Esophagus muscularis mucosa (tissue), 4 donors: ENCODE measurements around the gene CHMP6. TPM values are rescaled to one million over a fixed set of nuclear protein-coding genes. Genes with fewer than 3 reads are reported as not detected.

Source experiments
- DNase-seq: peaks from one replicate; pipeline ENCODE4 v3.0.0-alpha.2; 2017; ENCODE audit errors: extremely low spot score
- H3K27ac ChIP-seq, 4 donors: fragments of 200-600 bp; sonication (generic); replicated peaks in 1 of 4; 1 replicate in 3 of 4; 2 replicates in 1 of 4; pipeline ENCODE4 v1.5.1; 2016 to 2019; ENCODE audit warnings: mild to moderate bottlenecking in 1 of 4
- H3K27me3 ChIP-seq, 4 donors: fragments of 200-600 bp; sonication (generic); one replicate each; pipeline versions ENCODE4 v1.5.1 to v1.6.0; 2016 to 2019
- H3K36me3 ChIP-seq, 4 donors: fragments of 200-600 bp; sonication (generic); one replicate each; pipeline ENCODE4 v1.5.1; 2016 to 2019
- H3K4me1 ChIP-seq, 4 donors: fragments of 200-600 bp; sonication (generic); one replicate each; pipeline ENCODE4 v1.5.1; 2016 to 2019
- H3K4me3 ChIP-seq, 4 donors: fragments of 200-600 bp; sonication (generic); 1 replicate in 2 of 4; 2 replicates in 2 of 4; pipeline ENCODE4 v1.5.1; 2016 to 2019; ENCODE audit warnings: mild to moderate bottlenecking in 4 of 4, moderate library complexity in 1 of 4
- H3K9me3 ChIP-seq, 4 donors: fragments of 200-600 bp; sonication (generic); 1 replicate in 3 of 4; 2 replicates in 1 of 4; pipeline ENCODE4 v1.5.1; 2016 to 2019
- CTCF ChIP-seq, 3 experiments: fragments of 200-600 bp in 2 of 3; fragments of 450-650 bp in 1 of 3; sonication (generic) in 2 of 3; IDR thresholded peaks; one replicate each; pipeline ENCODE4 v1.5.1; 2017 to 2019; ENCODE audit warnings: antibody characterized with exemption in 3 of 3, mild to moderate bottlenecking in 2 of 3, moderate library complexity in 1 of 3
- EP300 ChIP-seq: sonication (generic); formaldehyde crosslinking; IDR thresholded peaks from one replicate; pipeline ENCODE4 v1.6.1; 2017; ENCODE audit warnings: antibody characterized with exemption
- POLR2A ChIP-seq: fragments of 450-650 bp; IDR thresholded peaks from one replicate; pipeline ENCODE4 v1.6.1; 2017; ENCODE audit warnings: antibody characterized with exemption, moderate library complexity, mild to moderate bottlenecking, low read depth
- POLR2AphosphoS5 ChIP-seq, 2 donors: sonication (generic); formaldehyde crosslinking; IDR thresholded peaks; one replicate each; pipeline ENCODE4 v1.6.1; 2017; ENCODE audit warnings: antibody characterized with exemption in 2 of 2
- whole genome bisulfite sequencing: methylation state at CpG from one replicate; pipeline ENCODE4 v1.1.5; 2018; 5-methylcytosine and 5-hydroxymethylcytosine counted together
- intact Hi-C: fragments of 100-400 bp; cut with DNase I; formaldehyde crosslinking; loops from one replicate; pipeline ENCODE4 v1.15.1; 2023
- total RNA-seq, 4 donors: library from RNA; depleted of rRNA; stranded (reverse); fragments of >200 nt; gene quantifications; one replicate each; pipeline versions ENCODE4 v1.1.0 to v1.2.1, GENCODE V29; 2016

The CHMP6 gene
- total RNA-seq, 4 donors from 2014 or later = 17.6 to 29.2 (median 25.8) TPM

GRCh38 chr17:80956321-80957190 is 35.1 kb upstream of the CHMP6 start:
- H3K27ac ChIP-seq = no peak overlapping the region
- 84% methylated on average over 18 of the region's 29 CpGs for WGBS
- H3K4me3 ChIP-seq = no peak overlapping the region
- peaks cover 0 to 31% (median 9%) of the 10 kb centered on the region in 4 donors for H3K36me3 ChIP-seq
- H3K9me3 ChIP-seq = no peaks in the 10 kb centered on the region
- H3K27me3 ChIP-seq = no peaks in the 10 kb centered on the region
- TF ChIP-seq EP300 = no peak
- no peak for TF ChIP-seq POLR2AphosphoS5 (IDR thresholded peaks at IDR 0.05)
- TF ChIP-seq CTCF (IDR thresholded peaks at IDR 0.05) = no peak
- no peak for DNase-seq
- intact Hi-C loops = no loop called here
- peaks cover 23 to 39% (median 33%) of the 10 kb centered on the region in 4 donors for H3K4me1 ChIP-seq

- peaks cover 0 to 25% (median 7%) of the 10 kb centered on the region in 4 donors for H3K36me3 ChIP-seq
- DNase-seq = no peak
- H3K4me3 ChIP-seq = no peak overlapping the region
- H3K27me3 ChIP-seq = no peaks in the 10 kb centered on the region
- TF ChIP-seq CTCF (IDR thresholded peaks at IDR 0.05) (no peak), POLR2A (no peak), POLR2AphosphoS5 (IDR thresholded peaks at IDR 0.05) (no peak), EP300 (no peak)
- H3K27ac ChIP-seq = peak overlapping the region; percentile 91 to 95 (median 95)
- WGBS = 97% methylated on average over 10 of the region's 12 CpGs
- no peaks in the 10 kb centered on the region for H3K9me3 ChIP-seq
- H3K4me1 ChIP-seq = peaks cover 23 to 43% (median 40%) of the 10 kb centered on the region in 4 donors
- intact Hi-C loops = no loop called here
These were observed 34.1 kb upstream of the CHMP6 start for GRCh38 chr17:80957461-80957941.

- DNase-seq = peak; percentile 94
- H3K9me3 ChIP-seq = no peaks in the 10 kb centered on the region
- H3K36me3 ChIP-seq = peaks cover 7 to 27% (median 19%) of the 10 kb centered on the region in 4 donors
- peak overlapping the region; percentile 91 to 95 (median 95) for H3K27ac ChIP-seq
- H3K4me1 ChIP-seq = peaks cover 23 to 46% (median 41%) of the 10 kb centered on the region in 4 donors
- peak overlapping the region in 3 of 4 donors; percentile 16 to 31 (median 28) for H3K4me3 ChIP-seq
- intact Hi-C loops = no loop called here
- H3K27me3 ChIP-seq = no peaks in the 10 kb centered on the region
- 0% methylated on average over 1 of the region's 23 CpGs for WGBS
- TF ChIP-seq POLR2AphosphoS5 (IDR thresholded peaks at IDR 0.05) = peak; percentile 82 to 84
- peak in 1 of 3 experiments; percentile 31 for TF ChIP-seq CTCF (IDR thresholded peaks at IDR 0.05)
- peak; percentile 41 for TF ChIP-seq EP300
- no peak for TF ChIP-seq POLR2A
These were observed 32.2 kb upstream of the CHMP6 start for GRCh38 chr17:80959330-80960036.

GRCh38 chr17:80960037-80960796 is 31.4 kb upstream of the CHMP6 start:
- intact Hi-C loops = no loop called here
- TF ChIP-seq POLR2AphosphoS5 (IDR thresholded peaks at IDR 0.05) (no peak), EP300 (no peak), POLR2A (no peak), CTCF (IDR thresholded peaks at IDR 0.05) (no peak)
- Histone ChIP-seq H3K4me1 (peaks cover 23 to 46% (median 41%) of the 10 kb centered on the region in 4 donors), H3K27ac (peak overlapping the region; percentile 91 to 95 (median 95)), H3K4me3 (peak overlapping the region in 3 of 4 donors; percentile 16 to 31 (median 28)), H3K27me3 (no peaks in the 10 kb centered on the region), H3K9me3 (no peaks in the 10 kb centered on the region), H3K36me3 (peaks cover 14 to 29% (median 26%) of the 10 kb centered on the region in 4 donors)
- WGBS = 58% methylated on average over 5 of the region's 24 CpGs
- no peak for DNase-seq
